ENCODE measurements around the gene VWC2. TPM values are rescaled to one million over a fixed set of nuclear protein-coding genes. Genes with fewer than 3 reads are reported as not detected.

The VWC2 gene
- total and polyA plus RNA-seq, 2 of the 8 experiments (the other 6 are each of a cell fraction or from before 2014, with no cell fraction given): 0.24 to 0.30 TPM

- Histone ChIP-seq H2BK20ac (ENCODE audit: low read length) (no peak overlapping the region), H2BK12ac (ENCODE audit: low read depth, low read length) (no peak overlapping the region), H3K79me2 (ENCODE audit: control insufficient read depth in 1 of 2, insufficient read depth in 2 of 2, low read length in 2 of 2) (no peaks in the 10 kb centered on the region), H3K14ac (ENCODE audit: insufficient read length) (peak overlapping the region; percentile 3), H3K23me2 (ENCODE audit: low read depth, low read length) (no peaks in the 10 kb centered on the region), H2AK5ac (ENCODE audit: low read depth, low read length) (no peak overlapping the region), H2BK5ac (ENCODE audit: low read depth, low read length) (no peak overlapping the region), H2AFZ (ENCODE audit: low read length) (no peak overlapping the region), H2BK120ac (replicated peaks; ENCODE audit: low read depth, low read length) (no peak overlapping the region), H3K4me1 (replicated peaks in 1 of 4; ENCODE audit: control insufficient read depth in 3 of 4, insufficient read depth in 4 of 4, low read length in 3 of 4) (no peaks in the 10 kb centered on the region), H3K9ac (replicated peaks in 1 of 4; ENCODE audit: extremely low read depth in 1 of 4, low read depth in 3 of 4, low read length in 3 of 4) (no peak overlapping the region), H3K9me3 (ENCODE audit: insufficient read depth in 2 of 2, low read depth in 1 of 2, low read length in 1 of 2) (peaks cover 5 to 8% of the 10 kb centered on the region in 2 experiments; a peak in 3 of 4 replicates), H3K56ac (replicated peaks; ENCODE audit: insufficient read length, low read depth, low read length) (no peak overlapping the region), H2BK15ac (ENCODE audit: low read length) (no peak overlapping the region), H3K23ac (ENCODE audit: insufficient read length) (no peak overlapping the region), H3K4me3 (ENCODE audit: extremely low read depth in 1 of 4, insufficient read depth in 2 of 4, low read depth in 3 of 4, low read length in 4 of 4) (no peak overlapping the region), H3K18ac (ENCODE audit: extremely low read depth, low read length) (no peak overlapping the region), H3K79me1 (ENCODE audit: low read depth, low read length) (no peaks in the 10 kb centered on the region), H3K36me3 (ENCODE audit: control insufficient read depth in 2 of 4, insufficient read depth in 4 of 4, low read length in 3 of 4) (no peaks in the 10 kb centered on the region), H3K27me3 (replicated peaks in 1 of 4; ENCODE audit: control insufficient read depth in 3 of 4, extremely low read depth in 1 of 4, insufficient read depth in 3 of 4, low read length in 3 of 4) (no peaks in the 10 kb centered on the region), H3K27ac (ENCODE audit: low read depth, low read length) (no peak overlapping the region), H4K20me1 (replicated peaks in 1 of 2; ENCODE audit: control insufficient read depth in 1 of 2, insufficient read depth in 2 of 2, low read length in 2 of 2) (no peaks in the 10 kb centered on the region), H3K4me2 (ENCODE audit: insufficient read depth in 1 of 2, low read depth in 2 of 2, low read length in 2 of 2) (no peak overlapping the region), H4K91ac (replicated peaks; ENCODE audit: insufficient read length, low read length) (no peak overlapping the region), H4K5ac (ENCODE audit: insufficient read length, low read depth, low read length) (no peak overlapping the region), H4K8ac (ENCODE audit: extremely low read depth, insufficient read depth, low read length) (no peak overlapping the region), H3K4ac (replicated peaks; ENCODE audit: insufficient read length, low read depth, low read length) (no peak overlapping the region)
- ChIA-PET CTCF (ENCODE audit: partially characterized antibody) (no interaction called here), POLR2A (ENCODE audit: partially characterized antibody) (no interaction called here)
- no peak for FAIRE-seq
- DNase-seq (ENCODE audit: low read depth in 1 of 2, low spot score in 2 of 2): no peak
- WGBS, 2 experiments (ENCODE audit: extremely low coverage in 1 of 2, insufficient coverage in 1 of 2, insufficient read length in 1 of 2, insufficient replicate concordance in 2 of 2, low coverage in 1 of 2, low lambda C conversion rate in 2 of 2, missing lambda C conversion rate in 1 of 2): 100% methylated on average over 1 of the region's 1 CpG; no CpG with 5 or more reads in 1 of the 2 experiments
- no peak for TF ChIP-seq TAF7 (optimal IDR thresholded peaks at IDR 0.05; ENCODE audit: borderline replicate concordance, low read depth, low read length)
- no peak for TF ChIP-seq ZNF274 (IDR thresholded peaks at IDR 0.05; ENCODE audit: borderline replicate concordance, extremely low read depth, low read length)
- no peak for TF ChIP-seq MAFK (IDR thresholded peaks at IDR 0.05; ENCODE audit: low read depth, low read length)
- TF ChIP-seq HDAC6 (IDR thresholded peaks at IDR 0.05; ENCODE audit: low read depth, low read length): no peak
- no peak for TF ChIP-seq SUZ12 (IDR thresholded peaks at IDR 0.05; ENCODE audit: low read length)
- TF ChIP-seq PHF8 (conservative IDR thresholded peaks at IDR 0.05; ENCODE audit: low read depth, low read length): no peak
- TF ChIP-seq RFX5 (IDR thresholded peaks at IDR 0.05; ENCODE audit: borderline replicate concordance, low read depth, low read length): no peak
- no peak for TF ChIP-seq RAD21 (IDR thresholded peaks at IDR 0.05 in 1 of 2, conservative IDR thresholded peaks at IDR 0.05 in 1 of 2; ENCODE audit: low read depth in 2 of 2, low read length in 2 of 2)
These were observed 110.5 kb downstream of the VWC2 start for GRCh38 chr7:49883933-49884332.

All from H1 (cell line).